K562 (cell line): ENCODE results near the gene SMIM8. TPM values are rescaled to one million over a fixed set of nuclear protein-coding genes. Genes with fewer than 3 reads are reported as not detected.

ENCODE experiments used
- EP300 ChIP-seq: IDR thresholded peaks from 2 replicates; pipeline ENCODE4 v1.6.1; 2012; ENCODE audit warnings: low read length, improper control_type of control experiment
- HIVEP1 ChIP-seq: fragments of 250-450 bp; sonication (Bioruptor Pico); IDR thresholded peaks from 2 replicates; pipeline ENCODE4 v1.4.0; 2020; ENCODE audit warnings: mild to moderate bottlenecking
- HMGXB4 ChIP-seq: sonication (generic); formaldehyde crosslinking; IDR thresholded peaks from 2 replicates; pipeline ENCODE4 v1.8.1; 2023; ENCODE audit warnings: mild to moderate bottlenecking, missing genetic modification reagents
- KDM5B ChIP-seq: fragments of 200-600 bp; sonication (generic); IDR thresholded peaks from 2 replicates; pipeline ENCODE4 v1.6.1; 2012; ENCODE audit warnings: low read depth, mild to moderate bottlenecking, moderate library complexity, low read length, control low read depth, inconsistent platforms; ENCODE audit not compliant: insufficient replicate concordance
- PHF8 ChIP-seq: fragments of 200-600 bp; sonication (generic); IDR thresholded peaks from 2 replicates; pipeline ENCODE4 v1.6.1; 2012; ENCODE audit warnings: mixed run types, mild to moderate bottlenecking, inconsistent platforms, low read length, moderate library complexity, borderline replicate concordance
- PML ChIP-seq: IDR thresholded peaks from 2 replicates; pipeline ENCODE4 v1.6.1; 2012; ENCODE audit warnings: low read length, inconsistent platforms
- RAD21 ChIP-seq, 2 experiments: fragments of 250-450 bp in 1 of 2; fragments of 450-650 bp in 1 of 2; sonication (Bioruptor Pico) in 1 of 2; formaldehyde crosslinking in 1 of 2; IDR thresholded peaks in 1 of 2; conservative IDR thresholded peaks in 1 of 2; 2 replicates each; pipeline versions ENCODE4 v1.4.0 to v1.8.0; 2020 to 2022; ENCODE audit warnings: mild to moderate bottlenecking in 2 of 2, moderate library complexity in 1 of 2
- RBM22 ChIP-seq: fragments of 200-400 bp; formaldehyde crosslinking; IDR thresholded peaks from 2 replicates; pipeline ENCODE4 v1.6.1; 2018; ENCODE audit warnings: low read length, low read depth; ENCODE audit not compliant: poor library complexity, severe bottlenecking
- RCOR1 ChIP-seq, 2 experiments: IDR thresholded peaks; 2 replicates each; pipeline ENCODE4 v1.6.1; 2012; ENCODE audit warnings: low read depth in 2 of 2, low read length in 2 of 2, borderline replicate concordance in 1 of 2, improper control_type of control experiment in 1 of 2
- SMAD2 ChIP-seq: fragments of 150-350 bp; IDR thresholded peaks from 2 replicates; pipeline ENCODE4 v1.6.1; 2014; ENCODE audit warnings: low read depth, mild to moderate bottlenecking, low read length
- SMAD3 ChIP-seq: fragments of 450-650 bp; formaldehyde crosslinking; conservative IDR thresholded peaks from 2 replicates; pipeline ENCODE4 v1.4.0; 2020; ENCODE audit warnings: mild to moderate bottlenecking
- SMARCA5 ChIP-seq: fragments of 450-650 bp; IDR thresholded peaks from 2 replicates; pipeline ENCODE4 v1.6.1; 2016
- SRSF7 ChIP-seq: fragments of 200-400 bp; formaldehyde crosslinking; optimal IDR thresholded peaks from 2 replicates; pipeline ENCODE3; 2017; ENCODE audit warnings: mild to moderate bottlenecking, low read depth, low read length
- SUPT5H ChIP-seq: fragments of 450-650 bp; IDR thresholded peaks from 2 replicates; pipeline ENCODE4 v1.6.1; 2016
- TCF7L2 ChIP-seq: fragments of 150-350 bp; IDR thresholded peaks from 2 replicates; pipeline ENCODE4 v1.6.1; 2016; ENCODE audit warnings: low read depth, mild to moderate bottlenecking, low read length, moderate library complexity
- THAP12 ChIP-seq: fragments of 250-450 bp; sonication (Bioruptor Pico); IDR thresholded peaks from 2 replicates; pipeline ENCODE4 v1.9.0; 2021; ENCODE audit warnings: mild to moderate bottlenecking, inconsistent platforms
- U2AF2 ChIP-seq: fragments of 200-400 bp; formaldehyde crosslinking; optimal IDR thresholded peaks from 2 replicates; pipeline ENCODE3; 2017; ENCODE audit warnings: low read depth, mild to moderate bottlenecking, low read length
- ZEB2 ChIP-seq: fragments of 450-650 bp; IDR thresholded peaks from 2 replicates; pipeline ENCODE4 v1.6.1; 2016
- ZNF217 ChIP-seq: sonication (generic); formaldehyde crosslinking; IDR thresholded peaks from 2 replicates; pipeline ENCODE4 v1.8.0; 2022; ENCODE audit warnings: mild to moderate bottlenecking, missing genetic modification reagents
- ZNF224 ChIP-seq: sonication (generic); formaldehyde crosslinking; IDR thresholded peaks from 2 replicates; pipeline ENCODE4 v1.8.0; 2022; ENCODE audit warnings: mild to moderate bottlenecking, missing genetic modification reagents
- polyA plus RNA-seq, 8 experiments: library from polyadenylated mRNA; depleted of rRNA in 4 of 8; stranded (reverse) in 5 of 8; unstranded in 3 of 8; fragments of >200 nt; fragmentation: Nextera tagmentation in 2 of 8; fragmentation: Illumina TruSeq in 1 of 8; extraction: Ambion mirVana in 2 of 8; extraction: Trizol in 1 of 8; gene quantifications; 2 replicates each; pipeline versions ENCODE4 v1.2.1 to v1.2.3, GENCODE V29; 2011 to 2014; ENCODE audit warnings: inconsistent platforms in 1 of 8, missing spikeins in 1 of 8
- total RNA-seq, 7 experiments: library from RNA; depleted of rRNA in 6 of 7; stranded (reverse); fragments of >200 nt in 6 of 7; fragmentation: Illumina TruSeq in 2 of 7; extraction: Trizol in 2 of 7; gene quantifications; 2 replicates each; pipeline versions ENCODE4 v1.2.1 to v1.2.3, GENCODE V29; 2011 to 2021; ENCODE audit warnings: low replicate concordance in 1 of 7
- TF ChIP-seq, protein P1 (sequence below): sonication (generic); formaldehyde crosslinking; IDR thresholded peaks from 2 replicates; pipeline ENCODE4 v1.8.1; 2023; ENCODE audit warnings: mild to moderate bottlenecking, missing genetic modification reagents, moderate library complexity
- TF ChIP-seq, protein P2 (sequence below), 2 experiments: fragments of 250-450 bp in 1 of 2; fragments of 450-650 bp in 1 of 2; sonication (Bioruptor Pico) in 1 of 2; IDR thresholded peaks; 2 replicates each; pipeline versions ENCODE4 v1.6.1 to v1.8.0; 2016 to 2021; ENCODE audit warnings: mild to moderate bottlenecking in 2 of 2, moderate library complexity in 2 of 2, missing compliant biosample characterization in 1 of 2, missing genetic modification characterization in 1 of 2

SMIM8 gene
- total and polyA plus RNA-seq, 9 of the 15 experiments (the other 6 are each of a cell fraction or from before 2014, with no cell fraction given) = 8.3 to 53.7 (median 15.1) TPM

GRCh38 chr6:87322304-87323212 lies at the start of gene SMIM8 (continued):
- TF ChIP-seq RAD21 (CRISPR knock-in tag; conservative IDR thresholded peaks at IDR 0.05 in 1 of 2, IDR thresholded peaks at IDR 0.05 in 1 of 2) (peak in 1 of 2 experiments; percentile 51; a peak in 3 of 4 replicates), ZEB2 (peak; percentile 47; the same call in 1 of the 2 replicates), THAP12 (peak; percentile 99), PML (peak; percentile 76; the same call in 1 of the 2 replicates), SMARCA5 (no peak), PHF8 (peak; percentile 93; the same call in 1 of the 2 replicates), U2AF2 (no peak), RBM22 (no peak), HIVEP1 (CRISPR knock-in tag) (no peak), SMAD3 (CRISPR knock-in tag) (no peak), TCF7L2 (no peak), ZNF217 (CRISPR knock-in tag) (no peak), SMAD2 (no peak), RCOR1 (IDR thresholded peaks at IDR 0.05; ENCODE audit: borderline replicate concordance in 1 of 2, low read depth in 2 of 2, low read length in 2 of 2) (peak in 1 of 2 experiments; percentile 64; a peak in 2 of 4 replicates), EP300 (peak; percentile 34; the same call in 1 of the 2 replicates), KDM5B (peak; percentile 94), SRSF7 (no peak), ZNF224 (CRISPR knock-in tag) (no peak), HMGXB4 (CRISPR knock-in tag) (peak; percentile 73), SUPT5H (peak; percentile 93)
- TF ChIP-seq, protein P1, sequence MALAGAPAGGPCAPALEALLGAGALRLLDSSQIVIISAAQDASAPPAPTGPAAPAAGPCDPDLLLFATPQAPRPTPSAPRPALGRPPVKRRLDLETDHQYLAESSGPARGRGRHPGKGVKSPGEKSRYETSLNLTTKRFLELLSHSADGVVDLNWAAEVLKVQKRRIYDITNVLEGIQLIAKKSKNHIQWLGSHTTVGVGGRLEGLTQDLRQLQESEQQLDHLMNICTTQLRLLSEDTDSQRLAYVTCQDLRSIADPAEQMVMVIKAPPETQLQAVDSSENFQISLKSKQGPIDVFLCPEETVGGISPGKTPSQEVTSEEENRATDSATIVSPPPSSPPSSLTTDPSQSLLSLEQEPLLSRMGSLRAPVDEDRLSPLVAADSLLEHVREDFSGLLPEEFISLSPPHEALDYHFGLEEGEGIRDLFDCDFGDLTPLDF = no peak
- TF ChIP-seq, protein P2, sequence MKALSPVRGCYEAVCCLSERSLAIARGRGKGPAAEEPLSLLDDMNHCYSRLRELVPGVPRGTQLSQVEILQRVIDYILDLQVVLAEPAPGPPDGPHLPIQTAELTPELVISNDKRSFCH (CRISPR knock-in tag; IDR thresholded peaks at IDR 0.05) = no peak
- TF ChIP-seq, protein P2 (tag; IDR thresholded peaks at IDR 0.05) = peak; percentile 63
